IMR-90 (cell line): ENCODE results near the gene UMODL1. TPM values are rescaled to one million over a fixed set of nuclear protein-coding genes. Genes with fewer than 3 reads are reported as not detected.

Experiments
- ATAC-seq: fragments of 200-7000 bp; cut with Tn5 transposase; 2 replicates; pipeline ENCODE4 v1.9.1; 2020; ENCODE audit warnings: low read depth, mild to moderate bottlenecking, moderate library complexity
- BruUV-seq: library from RNA; stranded (reverse); fragments of 400-500 nt; replicated peaks from 2 replicates; lab custom pipeline; 2021; lab: Mats Ljungman, UMichigan
- CTCF ChIA-PET: fragments of 300-600 bp; formaldehyde crosslinking; extraction: SDS; loops from one replicate; lab custom pipeline; 2021; ENCODE audit warnings: antibody characterized with exemption; lab: Yijun Ruan, JAX
- POLR2A ChIA-PET: fragments of 300-600 bp; sonication (Branson Sonifier 250); formaldehyde crosslinking; loops from one replicate; lab custom pipeline; 2022; ENCODE audit warnings: antibody characterized with exemption; ENCODE audit not compliant: unreplicated experiment; lab: Charles Lee
- DNase-seq: peaks from one replicate; pipeline ENCODE4 v3.0.0; 2013
- H2AFZ ChIP-seq: replicated peaks from 2 replicates; pipeline ENCODE3; 2013; ENCODE audit warnings: low read length, mild to moderate bottlenecking; ENCODE audit not compliant: poor library complexity
- H2AK5ac ChIP-seq: 2 replicates; pipeline ENCODE4 v1.6.1; 2013; ENCODE audit warnings: low read depth, low read length, inconsistent platforms
- H2AK9ac ChIP-seq: replicated peaks from 2 replicates; pipeline ENCODE3; 2013; ENCODE audit warnings: mild to moderate bottlenecking, low read depth, low read length, moderate library complexity; ENCODE audit not compliant: poor library complexity
- H2BK120ac ChIP-seq: 2 replicates; pipeline ENCODE4 v1.6.1; 2013; ENCODE audit warnings: low read depth, low read length, inconsistent platforms
- H2BK15ac ChIP-seq: 3 replicates; pipeline ENCODE4 v1.6.1; 2013; ENCODE audit warnings: low read depth, low read length, inconsistent platforms
- H2BK20ac ChIP-seq: 2 replicates; pipeline ENCODE4 v1.6.1; 2013; ENCODE audit warnings: low read depth, mild to moderate bottlenecking, inconsistent platforms, low read length, moderate library complexity
- H2BK5ac ChIP-seq: 2 replicates; pipeline ENCODE4 v1.6.1; 2013; ENCODE audit warnings: mild to moderate bottlenecking, low read depth, low read length, inconsistent platforms; ENCODE audit not compliant: poor library complexity, severe bottlenecking
- H3K14ac ChIP-seq: replicated peaks from 2 replicates; pipeline ENCODE4 v1.6.1; 2013; ENCODE audit warnings: low read depth, low read length, inconsistent platforms
- H3K18ac ChIP-seq: 2 replicates; pipeline ENCODE4 v1.6.1; 2013; ENCODE audit warnings: low read depth, low read length, control low read depth
- H3K23ac ChIP-seq: 2 replicates; pipeline ENCODE4 v1.6.1; 2013; ENCODE audit warnings: low read depth, low read length, inconsistent platforms
- H3K27ac ChIP-seq: 2 replicates; pipeline ENCODE4 v1.5.1; 2013; ENCODE audit warnings: mild to moderate bottlenecking, control low read depth, low read length; ENCODE audit not compliant: insufficient read depth
- H3K27me3 ChIP-seq: 2 replicates; pipeline ENCODE4 v1.6.1; 2013; ENCODE audit warnings: low read length; ENCODE audit not compliant: control insufficient read depth, insufficient read depth
- H3K36me3 ChIP-seq: 2 replicates; pipeline ENCODE4 v1.6.1; 2013; ENCODE audit warnings: low read length, mixed read lengths; ENCODE audit not compliant: control insufficient read depth, insufficient read depth
- H3K4ac ChIP-seq: 2 replicates; pipeline ENCODE4 v1.6.1; 2013; ENCODE audit warnings: low read depth, low read length, inconsistent platforms
- H3K4me1 ChIP-seq: 2 replicates; pipeline ENCODE4 v1.6.1; 2013; ENCODE audit warnings: low read length, mixed read lengths; ENCODE audit not compliant: control insufficient read depth, insufficient read depth
- H3K4me2 ChIP-seq: 2 replicates; pipeline ENCODE4 v1.6.1; 2013; ENCODE audit warnings: low read depth, mild to moderate bottlenecking, control low read depth, low read length, moderate library complexity
- H3K4me3 ChIP-seq: 2 replicates; pipeline ENCODE4 v1.5.1; 2013; ENCODE audit warnings: low read depth, mild to moderate bottlenecking, control low read depth, low read length, moderate library complexity; ENCODE audit not compliant: insufficient read depth
- H3K56ac ChIP-seq: 2 replicates; pipeline ENCODE4 v1.6.1; 2013; ENCODE audit warnings: low read length, inconsistent platforms; ENCODE audit not compliant: insufficient read depth; ENCODE audit errors: extremely low read depth
- H3K79me1 ChIP-seq, 2 experiments: 2 replicates each; pipeline ENCODE4 v1.6.1; 2013; ENCODE audit warnings: low read length in 2 of 2, inconsistent platforms in 1 of 2, low read depth in 1 of 2
- H3K9ac ChIP-seq: 2 replicates; pipeline ENCODE4 v1.6.1; 2013; ENCODE audit warnings: low read depth, low read length, control low read depth
- H3K9me1 ChIP-seq: 2 replicates; pipeline ENCODE4 v1.6.1; 2013; ENCODE audit warnings: low read length, inconsistent platforms; ENCODE audit not compliant: insufficient read depth
- H3K9me3 ChIP-seq: 2 replicates; pipeline ENCODE4 v1.6.1; 2013; ENCODE audit warnings: low read length; ENCODE audit not compliant: control insufficient read depth, insufficient read depth
- H4K20me1 ChIP-seq: 2 replicates; pipeline ENCODE4 v1.6.1; 2013; ENCODE audit warnings: low read length, inconsistent platforms; ENCODE audit not compliant: insufficient read depth
- H4K5ac ChIP-seq: 2 replicates; pipeline ENCODE4 v1.6.1; 2013; ENCODE audit warnings: mild to moderate bottlenecking, low read depth, low read length, control low read depth
- H4K8ac ChIP-seq, 2 experiments: 2 replicates each; pipeline ENCODE4 v1.6.1; 2013; ENCODE audit warnings: low read depth in 2 of 2, low read length in 2 of 2, control low read depth in 1 of 2, inconsistent platforms in 1 of 2
- H4K91ac ChIP-seq: 2 replicates; pipeline ENCODE4 v1.6.1; 2013; ENCODE audit warnings: low read depth, low read length, inconsistent platforms; ENCODE audit not compliant: insufficient read depth
- BHLHE40 ChIP-seq: fragments of 150-350 bp; IDR thresholded peaks from 2 replicates; pipeline ENCODE4 v1.6.1; 2016; ENCODE audit warnings: mild to moderate bottlenecking, low read depth, low read length
- CHD1 ChIP-seq: IDR thresholded peaks from 2 replicates; pipeline ENCODE4 v1.6.1; 2012; ENCODE audit warnings: low read depth, low read length, improper control_type of control experiment
- MAZ ChIP-seq: IDR thresholded peaks from 2 replicates; pipeline ENCODE4 v1.6.1; 2012; ENCODE audit warnings: low read depth, mild to moderate bottlenecking, low read length, improper control_type of control experiment, moderate library complexity, borderline replicate concordance
- POLR2A ChIP-seq: IDR thresholded peaks from 2 replicates; pipeline ENCODE4 v1.6.1; 2012; ENCODE audit warnings: mild to moderate bottlenecking, low read depth, low read length
- RAD21 ChIP-seq: IDR thresholded peaks from 2 replicates; pipeline ENCODE4 v1.6.1; 2012; ENCODE audit warnings: low read length, improper control_type of control experiment
- RCOR1 ChIP-seq: IDR thresholded peaks from 2 replicates; pipeline ENCODE4 v1.6.1; 2012; ENCODE audit warnings: mild to moderate bottlenecking, low read length, improper control_type of control experiment; ENCODE audit not compliant: insufficient replicate concordance
- RFX5 ChIP-seq: IDR thresholded peaks from 2 replicates; pipeline ENCODE4 v1.8.0; 2012; ENCODE audit warnings: low read depth, mild to moderate bottlenecking, low read length, moderate library complexity
- USF2 ChIP-seq: fragments of 150-350 bp; IDR thresholded peaks from 2 replicates; pipeline ENCODE4 v1.6.1; 2017; ENCODE audit warnings: mild to moderate bottlenecking, antibody characterized with exemption, low read length, low read depth
- WGBS, 2 experiments: methylation state at CpG; one replicate each; pipeline versions ENCODE4 v1.1.5 to v1.1.7; 2013; ENCODE audit warnings: missing lambda C conversion rate in 2 of 2; ENCODE audit not compliant: insufficient read length in 1 of 2; ENCODE audit errors: extremely low coverage in 2 of 2; 5-methylcytosine and 5-hydroxymethylcytosine counted together
- dilution Hi-C: fragments of 300-500 bp; cut with HindIII; formaldehyde crosslinking; loops from one replicate; pipeline ENCODE4 v1.14.3; 2018; ENCODE audit warnings: low sequenced_read_pairs; ENCODE audit not compliant: unreplicated experiment
- in situ Hi-C: fragments of 300-500 bp; cut with MboI; formaldehyde crosslinking; loops from 3 replicates; pipeline ENCODE4 v1.14.3; 2019; ENCODE audit warnings: low sequenced_read_pairs, inconsistent platforms, mixed read lengths
- intact Hi-C: fragments of 100-400 bp; cut with micrococcal nuclease; formaldehyde crosslinking; loops from 2 replicates; pipeline ENCODE4 v1.10.0; 2022
- polyA plus RNA-seq, 3 experiments: library from polyadenylated mRNA; depleted of rRNA; stranded (reverse); fragments of >200 nt; gene quantifications; 2 replicates each; pipeline ENCODE4 v1.2.3, GENCODE V29; 2012; ENCODE audit warnings: low replicate concordance in 1 of 3
- total RNA-seq: library from RNA; depleted of rRNA; stranded (reverse); fragments of >200 nt; gene quantifications from 2 replicates; pipeline ENCODE4 v1.2.3, GENCODE V29; 2012

Gene UMODL1
- total and polyA plus RNA-seq, 2 of the 4 experiments (the other 2 are of a cell fraction): 0.02 TPM; not detected in 1

DNA sequence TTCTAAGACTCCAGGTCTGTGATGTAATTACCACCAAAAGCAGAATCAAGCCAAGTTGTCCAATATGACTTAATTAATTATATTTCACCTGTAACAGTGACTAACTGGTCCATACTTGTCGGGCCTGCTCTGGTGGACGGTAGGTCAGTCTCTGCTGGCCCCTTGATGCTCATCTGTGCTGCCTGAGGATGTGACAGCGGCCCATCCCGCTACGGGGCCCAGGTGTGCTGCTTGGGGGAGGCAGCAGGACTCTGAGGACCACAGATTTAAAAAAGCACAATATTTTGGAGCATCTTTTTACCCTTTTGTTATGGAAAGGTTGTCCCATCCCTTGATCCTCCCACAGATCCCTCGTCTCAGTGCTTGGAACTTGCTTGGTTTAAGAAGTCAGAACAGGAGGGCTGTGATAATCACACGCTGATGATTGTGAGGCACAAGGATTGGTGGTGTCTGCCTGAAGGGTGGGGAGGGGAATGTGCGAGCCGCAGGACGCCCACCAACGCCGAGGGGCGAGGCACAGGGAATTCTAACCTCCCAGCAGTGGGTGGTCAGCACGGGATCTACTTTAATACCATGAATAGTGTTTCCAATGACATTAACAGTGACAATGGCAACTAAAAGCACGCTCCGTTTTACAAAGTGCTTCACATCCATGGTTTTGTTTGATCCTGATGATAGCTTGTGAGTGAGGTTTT, 27.8 kb upstream of the UMODL1 start:
- peak overlapping the region; percentile 37 for H3K14ac ChIP-seq
- peaks cover 20% of the 10 kb centered on the region for H3K9me1 ChIP-seq
- intact Hi-C loops (no loop called here), in situ Hi-C loops (no loop called here), dilution Hi-C loops (no loop called here)
- 95% methylated on average over 4 of the region's 16 CpGs; no CpG with 5 or more reads in 1 of the 2 experiments for whole genome bisulfite sequencing, 2 experiments
- H2BK15ac ChIP-seq: peak overlapping the region; percentile 87; the same call in 2 of the 3 replicates
- peak overlapping the region; percentile 82 for H2BK20ac ChIP-seq
- H3K4ac ChIP-seq: peak overlapping the region; percentile 79
- no peak overlapping the region for H3K4me3 ChIP-seq
- ChIA-PET CTCF (no interaction called here), POLR2A (no interaction called here)
- H2BK120ac ChIP-seq: peak overlapping the region; percentile 71
- H4K8ac ChIP-seq: peak overlapping the region; percentile 31 to 75; a peak in 2 of 4 replicates
- H3K36me3 ChIP-seq: no peaks in the 10 kb centered on the region
- no peak overlapping the region for H3K23ac ChIP-seq
- TF ChIP-seq CHD1 (no peak), RFX5 (no peak), USF2 (no peak), MAZ (no peak), RCOR1 (no peak), RAD21 (no peak), POLR2A (no peak; the same call in 1 of the 2 replicates), BHLHE40 (no peak)
- H4K20me1 ChIP-seq: peaks cover 3% of the 10 kb centered on the region; the same call in 1 of the 2 replicates
- H3K18ac ChIP-seq: no peak overlapping the region; the same call in 1 of the 2 replicates
- H3K9ac ChIP-seq: no peak overlapping the region
- no peak overlapping the region; the same call in 1 of the 2 replicates for H3K4me2 ChIP-seq
- no peak overlapping the region for H2AK9ac ChIP-seq
- H2BK5ac ChIP-seq: no peak overlapping the region
- peaks cover 30% of the 10 kb centered on the region for H3K4me1 ChIP-seq
- H3K9me3 ChIP-seq: no peaks in the 10 kb centered on the region; the same call in 1 of the 2 replicates
- no peak overlapping the region for H3K27ac ChIP-seq
- ATAC-seq: no peak
- H4K5ac ChIP-seq: no peak overlapping the region; the same call in 1 of the 2 replicates
- H4K91ac ChIP-seq: peak overlapping the region; percentile 55
- peak overlapping the region; percentile 93 for H2AK5ac ChIP-seq
- no peaks in the 10 kb centered on the region for H3K27me3 ChIP-seq
- BruUV-seq: no TSS peak
- no peak overlapping the region for H3K56ac ChIP-seq
- H3K79me1 ChIP-seq: peaks cover 0 to 3% of the 10 kb centered on the region in 2 experiments; a peak in 2 of 4 replicates
- peak overlapping the region; percentile 26 for H2AFZ ChIP-seq
- no peak for DNase-seq
